Measurements from ENCODE around the gene SCRN3. TPM values are rescaled to one million over a fixed set of nuclear protein-coding genes. Genes with fewer than 3 reads are reported as not detected.

Gene SCRN3
- total RNA-seq, 1 donor from 2014 or later, result 2.3 TPM

- no peak for DNase-seq (ENCODE audit: low spot score in 2 of 2)
- Histone ChIP-seq H3K4me1 (no peaks in the 10 kb centered on the region), H3K27me3 (no peaks in the 10 kb centered on the region), H3K36me3 (peaks cover 6 to 25% of the 10 kb centered on the region in 2 donors), H3K4me3 (no peak overlapping the region), H3K9me3 (no peaks in the 10 kb centered on the region), H3K27ac (no peak overlapping the region)
- intact Hi-C loops (cut with DNase I), result no loop called here
- TF ChIP-seq CTCF (IDR thresholded peaks at IDR 0.05), result no peak
These were observed 59.0 kb downstream of the SCRN3 start for GRCh38 chr2:174454566-174454965.

GRCh38 chr2:174461221-174461620 is 65.7 kb downstream of the SCRN3 start:
- peaks cover 7 to 19% of the 10 kb centered on the region in 2 donors for H3K36me3 ChIP-seq
- intact Hi-C loops (cut with DNase I), result loop anchor here (10.0 kb wide), 1 partner anchor 64 kb away; no protein-coding TSS in a partner anchor

GRCh38 chr2:174465327-174465726 is 69.8 kb downstream of the SCRN3 start:
- no peak for DNase-seq (ENCODE audit: low spot score in 2 of 2)
- no peaks in the 10 kb centered on the region for H3K27me3 ChIP-seq
- H3K9me3 ChIP-seq, result no peaks in the 10 kb centered on the region
- peaks cover 0 to 5% of the 10 kb centered on the region in 2 donors for H3K36me3 ChIP-seq
- no peak overlapping the region for H3K27ac ChIP-seq
- no peak for TF ChIP-seq CTCF (IDR thresholded peaks at IDR 0.05)
- no peak overlapping the region for H3K4me3 ChIP-seq
- intact Hi-C loops (cut with DNase I), result loop anchor here (10.0 kb wide), 1 partner anchor 59 kb away; no protein-coding TSS in a partner anchor
- H3K4me1 ChIP-seq, result no peaks in the 10 kb centered on the region

More at GRCh38 chr2:174461221-174461620, 65.7 kb downstream of the SCRN3 start:
- TF ChIP-seq CTCF (IDR thresholded peaks at IDR 0.05), result no peak
- Histone ChIP-seq H3K27me3 (no peaks in the 10 kb centered on the region), H3K27ac (no peak overlapping the region), H3K4me1 (no peaks in the 10 kb centered on the region), H3K4me3 (no peak overlapping the region), H3K9me3 (no peaks in the 10 kb centered on the region)
- DNase-seq (ENCODE audit: low spot score in 2 of 2), result no peak

- Histone ChIP-seq H3K36me3 (no peaks in the 10 kb centered on the region), H3K4me3 (no peak overlapping the region), H3K27me3 (no peaks in the 10 kb centered on the region), H3K9me3 (no peaks in the 10 kb centered on the region), H3K27ac (no peak overlapping the region), H3K4me1 (no peaks in the 10 kb centered on the region)
- TF ChIP-seq CTCF (IDR thresholded peaks at IDR 0.05), result no peak
- DNase-seq (ENCODE audit: low spot score in 2 of 2), result no peak
- intact Hi-C loops (cut with DNase I), result no loop called here
These were observed 78.3 kb downstream of the SCRN3 start for GRCh38 chr2:174473796-174474195.

GRCh38 chr2:174477759-174478158 is 82.2 kb downstream of the SCRN3 start:
- no peak for DNase-seq (ENCODE audit: low spot score in 2 of 2)
- no peak for TF ChIP-seq CTCF (IDR thresholded peaks at IDR 0.05)
- intact Hi-C loops (cut with DNase I), result no loop called here

More at GRCh38 chr2:174477759-174478158, 82.2 kb downstream of the SCRN3 start:
- Histone ChIP-seq H3K36me3 (no peaks in the 10 kb centered on the region), H3K4me3 (no peak overlapping the region), H3K27me3 (no peaks in the 10 kb centered on the region), H3K27ac (no peak overlapping the region), H3K9me3 (no peaks in the 10 kb centered on the region), H3K4me1 (no peaks in the 10 kb centered on the region)

Other genes with a start within 250 kb of the SCRN3 start
- gene OLA1, start 147.2 kb upstream of the SCRN3 start, total RNA-seq, result 29.5 TPM
- not detected for gene SP9, start 60.8 kb upstream of the SCRN3 start, total RNA-seq
- gene GPR155, start 91.3 kb downstream of the SCRN3 start, total RNA-seq, result 1.8 TPM
- gene WIPF1, start 202.1 kb downstream of the SCRN3 start, total RNA-seq, result 26.1 TPM